Fibroblast of peridontal ligament (primary cell): Measurements from ENCODE around the gene LRRN2.

ENCODE experiments used
- DNase-seq: peaks from one replicate; pipeline ENCODE4 v3.0.0-alpha.2; 2010; ENCODE audit errors: extremely low read depth

LRRN2 gene

DNA sequence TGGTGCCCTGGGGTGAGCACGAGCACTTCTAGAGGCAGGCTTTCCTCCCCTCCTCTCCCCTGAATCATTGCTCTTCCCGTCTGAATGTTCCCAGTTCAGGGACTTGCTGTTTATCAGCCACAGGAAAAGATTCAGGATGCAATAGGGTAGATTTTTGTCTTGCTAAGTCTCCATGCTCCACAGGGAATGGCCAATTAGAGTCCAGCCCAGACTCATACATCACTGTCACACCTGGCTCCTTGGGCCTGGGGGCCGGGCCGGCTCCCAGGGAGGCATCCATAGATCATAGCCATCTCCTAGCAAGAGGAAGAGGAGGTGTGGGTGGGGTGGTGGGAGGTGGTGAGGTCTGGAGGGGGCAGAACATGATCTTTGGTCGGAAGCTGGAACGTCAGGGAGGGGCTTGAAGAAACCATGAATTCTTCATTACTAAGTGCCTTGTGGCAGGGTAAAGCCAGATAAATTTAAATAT lies 83.4 kb downstream of the LRRN2 start:
- DNase-seq, result no peak

DNA sequence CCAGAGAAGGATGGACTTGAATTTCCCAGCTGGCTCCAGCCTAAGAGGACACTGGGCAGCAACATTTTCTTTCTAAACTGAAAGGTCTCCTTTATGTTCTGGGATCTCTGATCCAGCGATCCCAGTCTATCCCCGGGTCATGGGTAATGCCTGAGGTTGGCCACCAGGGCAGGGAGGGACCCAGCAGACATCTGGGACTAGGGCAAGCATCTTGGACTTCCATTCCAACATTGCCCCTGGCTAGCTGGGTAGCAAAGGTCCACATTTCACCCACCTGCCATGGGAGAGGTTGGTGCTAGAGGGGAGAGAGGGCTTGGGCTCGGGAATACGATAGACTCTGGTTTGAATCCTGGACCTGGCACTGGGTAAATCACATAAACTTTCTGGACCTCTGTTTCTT lies 84.6 kb downstream of the LRRN2 start:
- DNase-seq, result no peak

DNA sequence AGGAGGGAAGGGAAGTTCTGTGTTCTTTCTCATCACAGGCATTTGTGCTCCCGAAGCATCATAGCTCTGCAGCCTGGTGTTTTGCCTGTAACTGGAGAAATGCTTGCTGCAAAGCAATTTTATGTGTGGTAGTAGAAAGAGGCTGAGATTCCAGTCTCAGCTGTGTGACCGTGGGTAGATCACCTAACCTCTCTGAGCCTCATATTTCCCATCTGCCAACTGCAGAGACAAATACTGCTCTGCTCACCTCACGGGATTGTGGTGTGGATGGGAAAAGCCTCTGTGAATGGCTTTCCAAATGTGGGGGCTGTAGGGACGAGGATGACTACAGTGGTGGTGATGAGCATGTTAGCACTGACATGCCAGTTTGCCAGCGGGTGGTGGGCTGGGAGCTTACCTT lies 85.3 kb downstream of the LRRN2 start:
- no peak for DNase-seq

DNA sequence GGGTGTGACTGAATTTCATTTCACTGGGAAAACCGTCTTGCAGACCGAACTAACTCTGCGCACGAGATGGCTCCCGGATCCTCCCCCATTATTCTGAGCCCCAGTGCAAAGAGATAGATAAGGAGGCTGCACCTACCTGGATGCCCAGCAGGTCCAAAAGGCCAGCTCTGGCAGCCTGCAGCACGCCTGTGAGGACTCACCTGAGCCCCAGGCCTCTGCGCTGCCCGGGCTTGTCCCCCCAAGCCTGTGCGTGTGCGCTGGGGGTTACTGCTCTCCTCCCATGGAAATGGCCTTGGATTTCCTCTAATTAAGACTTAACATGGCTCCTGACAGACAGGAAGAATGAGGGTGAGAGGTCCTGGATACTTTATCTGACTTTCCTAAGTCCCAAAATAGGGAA lies 85.9 kb downstream of the LRRN2 start:
- DNase-seq, result no peak

DNA sequence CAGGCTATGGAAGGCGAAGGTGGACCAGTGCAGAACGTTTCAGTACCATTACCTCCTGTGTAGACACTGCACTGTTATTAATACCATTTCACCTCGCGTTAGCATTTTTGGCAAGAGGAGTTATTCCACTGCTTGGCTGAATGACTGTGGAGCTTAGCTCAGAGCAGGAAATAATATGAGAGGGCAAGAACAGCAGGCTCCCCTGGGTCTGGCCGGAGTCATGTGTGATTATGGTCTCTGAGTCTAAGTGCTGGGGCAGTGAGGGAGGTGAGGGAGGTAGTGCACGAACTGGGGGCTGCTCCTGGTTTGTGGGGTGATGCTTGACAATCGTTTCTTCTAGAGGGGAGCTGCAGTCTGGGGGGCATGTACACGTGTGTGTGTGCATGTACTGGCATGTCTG lies 86.4 kb downstream of the LRRN2 start:
- DNase-seq, result no peak

DNA sequence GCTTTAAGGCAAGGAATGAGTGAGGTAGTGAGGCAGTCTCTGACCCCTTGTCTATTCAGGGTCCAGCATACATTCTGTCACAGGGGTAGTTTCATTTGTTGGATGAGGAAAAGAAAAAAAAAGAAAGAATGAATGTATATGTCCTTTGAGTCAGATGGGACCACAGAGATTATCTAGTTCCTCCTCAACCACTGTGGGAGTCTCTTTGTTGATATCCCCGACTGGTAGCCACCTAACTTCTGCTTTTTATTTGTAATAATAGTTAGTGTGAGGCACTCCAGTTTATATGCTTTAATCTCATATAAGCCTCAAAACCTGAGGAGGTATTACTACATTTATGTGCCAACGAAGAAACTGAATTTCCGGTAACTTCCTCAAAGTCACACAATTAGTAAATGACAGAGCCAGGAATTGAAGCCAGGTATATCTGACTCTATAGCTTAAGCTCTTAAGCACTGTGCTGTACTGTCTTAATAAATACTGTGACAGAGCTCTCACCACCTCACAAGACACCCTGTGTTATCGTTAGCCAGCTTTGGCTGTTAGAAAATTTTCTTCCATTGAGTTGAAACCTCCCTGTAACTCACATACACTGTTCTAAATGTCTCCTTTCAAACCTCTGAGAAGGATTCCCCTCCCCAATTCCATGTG lies 87.1 kb downstream of the LRRN2 start:
- DNase-seq, result no peak

DNA sequence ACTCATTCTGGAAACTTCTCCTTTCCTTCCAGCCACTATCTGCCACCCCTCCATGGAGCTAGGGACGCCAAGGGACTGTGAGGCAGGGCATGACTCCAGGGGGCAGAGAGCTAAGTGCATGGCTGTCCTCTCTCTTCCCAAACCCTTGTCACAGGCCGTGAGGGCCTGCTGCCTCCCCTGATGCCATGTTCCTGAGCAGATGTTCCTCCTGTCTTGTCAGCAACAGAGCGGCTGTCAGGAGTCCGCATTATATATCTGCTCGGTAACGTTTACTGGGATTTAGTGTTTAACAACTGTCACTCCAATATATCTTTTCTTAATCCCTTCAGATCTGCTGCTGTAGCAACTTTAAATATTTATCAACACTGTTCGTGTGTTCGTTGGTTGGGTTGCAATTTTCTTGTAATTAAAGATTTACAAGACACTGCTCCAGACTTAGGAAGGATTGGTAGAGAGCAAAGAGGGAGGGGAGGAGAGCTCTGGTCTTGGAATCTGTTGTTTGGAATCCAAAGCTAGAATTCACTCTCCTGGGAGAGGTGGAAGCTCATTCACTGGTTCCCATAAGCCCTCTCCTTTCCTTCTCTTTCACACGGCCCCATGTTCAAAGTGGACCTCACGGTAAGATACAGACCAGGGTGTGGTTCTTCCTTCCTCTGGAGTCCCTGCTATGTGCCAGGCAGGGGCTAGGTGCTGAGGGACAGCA lies 93.1 kb downstream of the LRRN2 start:
- DNase-seq, result no peak

DNA sequence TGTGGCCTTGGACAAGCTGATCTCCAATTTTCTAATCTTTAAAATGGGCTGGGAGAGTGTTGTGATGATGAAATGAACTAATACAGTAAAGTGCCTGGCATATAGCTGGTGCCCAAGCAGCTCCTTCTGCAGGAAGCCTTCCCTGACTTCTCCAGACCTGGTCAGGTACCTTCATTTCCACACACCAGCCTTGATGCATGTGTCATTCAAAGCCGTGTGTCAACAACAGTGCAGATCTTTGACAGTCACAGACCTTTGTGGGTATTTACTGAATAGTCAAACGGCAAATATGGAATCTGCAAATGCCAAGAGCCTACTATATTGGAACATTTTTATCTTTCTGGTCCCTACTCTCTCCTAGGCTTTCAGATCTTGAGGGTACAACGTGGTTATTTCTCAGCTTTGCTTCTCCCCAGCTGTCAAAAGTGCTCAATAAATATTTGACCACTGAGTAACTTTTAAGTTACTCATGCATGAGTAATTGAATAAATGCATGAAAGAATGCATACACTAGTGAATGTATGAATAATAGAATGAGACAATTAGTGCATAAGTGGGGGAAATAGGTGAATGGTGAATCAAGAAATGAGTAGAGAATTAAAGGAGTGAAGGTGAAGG lies 94.0 kb downstream of the LRRN2 start:
- peak; percentile 36 for DNase-seq

DNA sequence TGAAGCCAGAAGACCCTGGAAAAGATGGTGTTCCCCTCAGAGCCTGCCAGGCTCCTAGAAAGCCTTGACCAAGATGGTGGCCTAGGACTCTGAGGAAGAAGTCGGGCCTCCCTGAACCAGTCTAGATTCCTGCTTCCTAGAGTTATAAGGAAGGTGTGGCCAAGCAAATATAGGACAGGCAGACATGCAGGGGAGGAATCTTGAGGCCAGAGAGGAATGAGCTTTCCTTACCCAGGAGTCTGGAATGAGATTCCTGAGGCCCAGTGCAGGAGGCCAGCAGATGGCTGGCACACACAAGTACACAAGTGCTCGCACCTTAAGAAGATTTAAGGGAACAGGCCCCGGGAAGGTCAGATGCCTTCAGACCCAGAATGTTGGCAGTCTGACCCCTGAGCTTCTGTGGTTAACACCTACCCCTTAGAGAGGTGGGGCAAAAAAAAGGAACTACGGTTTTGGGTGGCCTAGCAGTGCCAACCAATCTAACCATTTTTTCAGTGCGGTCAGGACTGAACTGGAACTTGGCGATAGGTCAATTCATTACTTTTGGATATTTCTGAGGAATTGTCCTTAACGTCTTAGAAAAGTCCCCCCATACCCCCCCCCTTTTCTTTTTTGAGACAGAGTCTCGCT lies 96.0 kb downstream of the LRRN2 start:
- no peak for DNase-seq

DNA sequence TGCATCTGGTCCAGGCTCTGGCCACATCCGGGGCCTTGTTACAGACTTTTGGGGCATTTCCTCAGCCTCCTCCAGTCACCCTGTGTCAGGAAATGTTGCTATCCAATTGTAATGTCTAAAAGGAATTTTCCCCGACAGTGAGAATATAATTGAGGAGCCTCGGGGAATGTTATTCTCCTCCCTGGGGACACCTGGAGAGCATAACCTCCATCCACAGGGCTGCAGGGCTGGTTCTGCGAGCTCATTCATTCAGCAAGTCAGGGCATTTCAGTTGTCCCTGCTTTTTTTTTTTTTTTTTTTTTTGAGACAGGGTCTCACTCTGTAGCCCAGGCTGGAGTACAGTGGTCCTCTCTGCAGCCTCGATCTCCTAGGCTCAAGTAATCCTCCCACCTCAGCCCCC lies 96.7 kb downstream of the LRRN2 start:
- DNase-seq, result no peak

DNA sequence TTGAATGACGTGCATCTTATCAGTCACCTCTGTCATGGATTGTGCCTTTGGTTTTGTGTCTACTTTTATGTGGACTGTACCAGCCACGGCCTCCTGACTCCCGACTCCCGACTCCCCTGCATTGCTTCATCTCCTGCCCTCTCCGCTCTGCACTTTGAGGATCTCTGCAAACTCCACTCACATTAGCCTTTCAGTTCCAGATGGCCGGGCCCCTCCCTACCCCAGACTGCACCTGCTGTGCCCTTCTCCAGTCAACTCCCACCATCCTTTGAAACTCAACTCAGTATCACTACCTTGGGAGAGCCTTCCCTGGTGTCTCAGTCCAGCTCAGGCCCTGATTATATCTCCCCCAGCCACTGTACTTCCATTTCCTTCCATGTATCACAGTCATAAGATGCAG lies 97.9 kb downstream of the LRRN2 start:
- no peak for DNase-seq

DNA sequence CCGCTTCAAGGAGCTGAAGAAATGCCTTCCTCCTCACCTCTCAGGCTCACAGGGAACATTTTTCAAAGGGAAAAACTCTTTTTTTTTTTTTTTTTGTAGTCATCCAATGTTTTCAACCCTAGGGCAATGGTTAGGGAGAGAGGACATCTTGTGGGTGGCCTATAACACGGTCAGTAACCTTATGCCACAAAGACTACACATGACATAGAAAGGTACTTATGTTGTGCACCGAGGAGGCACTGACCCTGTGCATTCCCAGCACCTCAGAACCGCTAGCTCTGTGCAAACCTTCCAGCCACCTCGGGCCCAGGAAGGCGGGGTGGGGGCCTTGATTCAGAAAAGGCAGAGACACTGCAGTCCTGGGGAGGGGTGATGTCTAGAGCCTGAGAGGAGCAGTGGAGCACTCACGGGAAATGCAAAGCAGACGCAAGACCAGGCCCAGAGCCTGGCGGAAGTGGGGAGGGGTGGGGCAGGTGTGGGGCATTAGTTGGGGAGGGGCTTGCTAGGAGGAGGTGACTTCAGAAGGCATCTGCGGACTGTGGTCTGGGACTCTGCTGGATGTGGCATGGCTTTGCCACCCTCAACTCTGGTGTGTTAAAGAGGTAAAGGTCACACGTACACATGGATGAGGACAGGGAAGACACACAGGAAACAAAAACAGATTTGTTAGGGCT lies 100.7 kb downstream of the LRRN2 start:
- no peak for DNase-seq

DNA sequence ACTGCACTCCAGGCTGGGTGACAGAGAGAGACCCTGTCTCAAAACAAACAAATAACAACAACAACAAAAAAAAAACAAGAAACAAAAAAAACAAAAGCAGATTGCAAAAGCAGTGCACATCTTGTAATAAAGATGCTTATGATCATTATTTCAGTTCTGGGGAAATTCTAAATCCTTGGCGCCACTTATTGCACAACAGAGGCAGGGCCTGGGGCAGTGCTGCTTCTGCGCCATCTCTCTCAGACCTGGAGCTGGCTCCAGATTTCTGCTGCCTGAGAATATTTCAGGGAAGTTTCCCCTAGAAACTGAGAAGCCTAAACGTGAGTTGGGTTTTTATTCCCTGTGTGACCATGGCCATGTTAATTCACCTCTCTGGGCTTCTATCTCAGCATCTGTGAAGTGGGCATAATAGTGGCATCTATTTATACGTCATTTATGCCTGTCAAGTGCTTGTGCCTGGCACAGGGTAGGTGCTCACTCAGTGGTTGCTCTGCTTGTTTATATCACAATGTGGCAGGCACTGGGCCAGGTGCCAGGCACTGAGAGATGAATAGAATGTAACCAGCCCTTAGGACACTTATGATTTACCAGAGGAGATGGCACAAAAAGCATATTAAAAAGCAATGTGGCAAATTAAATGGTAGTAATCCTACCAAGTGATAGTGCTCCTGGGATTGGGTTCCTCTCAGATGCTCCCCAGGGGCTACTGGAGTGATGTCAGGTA lies 101.5 kb downstream of the LRRN2 start:
- no peak for DNase-seq

DNA sequence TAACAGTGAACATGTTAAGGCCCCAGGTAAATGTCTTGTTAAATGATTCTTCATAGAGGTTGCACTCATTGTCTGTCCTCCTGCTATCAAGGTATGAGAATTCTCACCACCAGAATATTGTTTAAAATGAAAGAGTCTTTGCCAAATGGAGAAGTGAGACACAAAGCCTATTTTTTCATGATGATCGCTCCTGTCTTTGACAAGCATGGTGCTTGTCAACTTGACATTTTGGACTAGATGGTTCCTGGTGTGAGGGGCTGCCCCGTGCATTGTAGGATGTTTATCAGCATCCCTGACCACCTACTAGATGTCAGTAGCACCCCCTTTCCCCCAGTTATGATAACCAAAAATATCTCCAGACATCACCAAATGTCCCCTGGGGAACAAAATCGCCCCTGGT lies 103.8 kb downstream of the LRRN2 start:
- no peak for DNase-seq

DNA sequence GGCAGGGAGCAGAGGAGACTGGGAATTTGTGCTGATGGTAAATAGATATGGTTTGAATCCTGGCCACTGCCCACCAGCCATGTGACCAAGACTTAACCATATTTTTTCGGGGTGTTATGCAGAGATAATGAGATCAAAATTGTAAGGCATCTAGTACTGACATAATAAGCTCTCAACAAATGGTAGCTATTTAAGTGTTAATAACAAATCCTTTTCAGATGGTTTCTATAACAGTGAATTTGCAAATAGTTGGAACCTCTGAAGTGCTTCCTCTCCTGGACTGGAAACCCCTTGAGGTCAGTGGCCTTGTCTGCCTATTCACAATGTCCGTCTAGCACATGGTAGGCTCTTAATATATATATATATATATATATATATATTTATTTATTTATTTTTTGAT lies 104.7 kb downstream of the LRRN2 start:
- DNase-seq, result no peak

DNA sequence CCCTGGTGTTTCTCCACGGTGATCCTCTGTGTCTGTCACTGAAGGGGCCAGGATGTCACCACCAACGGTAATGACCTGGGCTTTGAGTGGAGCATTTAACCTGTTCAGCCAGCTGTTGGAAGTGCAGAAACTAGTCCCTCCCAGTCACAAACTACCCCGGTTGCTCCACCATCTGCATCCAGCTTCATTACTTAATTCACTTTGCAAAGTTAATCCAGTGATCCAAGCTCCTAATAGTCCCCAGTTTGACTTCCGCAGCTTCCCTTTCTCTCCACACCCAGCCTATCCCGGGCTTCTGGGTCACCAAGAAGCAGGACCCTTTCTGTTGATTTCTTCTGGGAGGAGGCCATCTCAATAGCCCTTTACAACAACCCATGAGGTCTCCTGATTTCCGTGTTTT lies 105.9 kb downstream of the LRRN2 start:
- DNase-seq, result no peak

DNA sequence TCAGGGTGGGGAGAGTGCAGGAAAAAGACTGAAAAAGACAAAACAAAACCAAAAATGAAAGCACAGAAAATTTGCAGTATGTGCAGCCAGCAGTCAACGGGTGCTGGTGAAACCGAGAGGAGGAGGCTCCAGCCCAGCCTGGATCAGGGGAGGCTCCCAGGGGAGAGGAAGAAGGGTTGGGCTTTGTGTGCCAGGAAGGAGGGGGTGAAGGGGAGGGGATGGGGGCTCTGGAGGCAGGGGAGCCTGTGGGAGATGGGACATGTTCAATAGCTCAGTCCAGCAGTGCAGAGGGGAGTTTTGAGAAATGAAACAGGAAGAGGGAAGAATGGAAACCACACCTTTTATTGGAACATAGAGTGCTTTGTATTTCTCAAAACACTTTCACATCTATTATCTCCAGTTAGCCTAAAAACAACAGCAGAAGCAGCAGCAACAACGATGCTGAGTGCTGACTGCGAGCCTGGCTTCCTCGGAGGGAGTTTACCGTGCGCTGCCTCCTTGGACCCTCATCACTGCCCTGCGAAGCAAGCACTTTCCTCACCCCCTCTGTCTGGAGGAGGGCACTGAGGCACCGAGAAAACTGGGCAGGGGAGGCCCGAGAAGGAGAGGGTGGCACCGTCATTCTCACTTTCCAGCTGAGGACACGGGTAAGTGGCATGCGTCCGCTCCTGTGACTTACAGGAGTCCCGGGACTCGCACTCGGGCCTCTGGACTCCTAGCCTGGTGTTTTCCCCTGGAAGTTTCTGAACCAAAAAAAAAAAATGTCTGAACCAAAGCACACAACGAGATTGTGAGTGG lies 106.5 kb downstream of the LRRN2 start:
- peak; percentile 49 for DNase-seq

DNA sequence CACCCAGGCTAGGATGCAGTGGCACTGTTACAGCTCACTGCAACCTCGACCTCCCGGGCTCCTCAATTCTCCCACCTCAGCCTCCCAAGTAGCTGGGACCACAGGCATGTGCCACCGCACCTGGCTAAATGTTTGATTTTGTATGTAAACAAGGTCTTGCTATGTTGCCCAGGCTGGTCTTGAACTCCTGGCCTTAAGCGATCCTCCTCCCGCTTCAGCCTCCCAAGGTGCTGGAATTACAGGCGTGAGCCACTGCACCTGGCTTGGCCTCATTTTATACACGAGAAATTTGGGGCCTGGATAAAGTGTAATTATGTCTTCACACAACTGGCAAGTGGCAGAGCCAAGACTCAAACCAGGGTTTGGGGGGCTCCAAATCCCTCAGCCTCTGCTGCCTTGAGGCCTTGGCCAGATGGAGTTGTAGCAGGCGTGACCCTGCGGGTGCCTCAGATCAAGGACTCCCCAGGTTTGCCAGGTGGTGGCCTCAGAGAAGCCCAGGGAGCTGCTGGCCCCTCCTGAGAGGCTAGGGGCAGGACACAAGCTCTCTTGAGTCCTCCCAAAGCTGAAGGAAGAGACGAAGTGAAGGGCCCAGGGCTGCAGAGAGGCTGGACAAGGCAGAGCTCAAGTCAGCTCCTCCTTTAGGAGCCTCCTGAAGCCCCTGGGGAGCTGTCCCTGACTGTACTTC lies 107.6 kb downstream of the LRRN2 start:
- no peak for DNase-seq

DNA sequence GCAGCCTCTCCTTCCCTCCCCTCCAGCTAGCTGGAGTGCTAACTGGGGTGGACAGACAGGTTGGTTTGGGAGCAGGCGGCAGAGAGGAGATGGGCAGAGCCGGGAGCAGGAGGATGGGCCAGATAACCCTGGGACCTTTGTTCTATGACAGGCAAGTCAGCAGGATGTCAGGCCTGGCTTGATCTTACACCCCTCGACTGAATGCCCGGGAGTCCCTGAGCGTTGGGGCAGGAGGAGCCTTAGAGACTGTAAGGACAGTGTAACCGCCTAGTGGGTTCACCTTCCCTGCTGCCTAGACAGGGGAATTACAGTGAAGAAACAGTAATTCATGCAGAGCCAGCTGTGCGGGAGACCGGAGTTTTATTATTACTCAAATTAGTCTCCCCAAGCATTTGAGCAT lies 109.1 kb downstream of the LRRN2 start:
- DNase-seq, result no peak
